Dendritic cell treated with granulocyte-macrophage colony-stimulating factor and Interleukin-4, amounts not matched to agents 40 ng/mL and 50 ng/mL, for 4 days (primary cell): ENCODE data around the gene ERFE.

Source experiments
- H3K27ac Mint-ChIP-seq: one replicate; pipeline ENCODE4 v1.8.0; 2022; ENCODE audit warnings: mild to moderate bottlenecking, mixed read lengths
- H3K27me3 Mint-ChIP-seq: one replicate; pipeline ENCODE4 v1.8.0; 2022; ENCODE audit warnings: mild to moderate bottlenecking, mixed read lengths
- H3K36me3 Mint-ChIP-seq: one replicate; pipeline ENCODE4 v1.8.0; 2022; ENCODE audit warnings: low read depth, mixed read lengths
- H3K4me1 Mint-ChIP-seq: one replicate; pipeline ENCODE4 v1.8.0; 2022; ENCODE audit warnings: low read depth, mixed read lengths
- H3K4me3 Mint-ChIP-seq: one replicate; pipeline ENCODE4 v1.8.0; 2022; ENCODE audit warnings: mild to moderate bottlenecking, moderate library complexity, mixed read lengths
- H3K9me3 Mint-ChIP-seq: one replicate; pipeline ENCODE4 v1.8.0; 2022; ENCODE audit warnings: mixed read lengths
- intact Hi-C: fragments of 100-400 bp; cut with micrococcal nuclease; formaldehyde crosslinking; loops from one replicate; pipeline ENCODE4 v1.15.0; 2022

The ERFE gene

GRCh38 chr2:238122287-238123217 lies 36.2 kb upstream of the ERFE start:
- Mint-ChIP-seq H3K27me3 (peaks cover 28% of the 10 kb centered on the region), H3K4me1 (no peaks in the 10 kb centered on the region)
- intact Hi-C loops: no loop called here

GRCh38 chr2:238123218-238123971 lies 35.4 kb upstream of the ERFE start:
- Mint-ChIP-seq H3K9me3 (no peaks in the 10 kb centered on the region), H3K36me3 (peaks cover 8% of the 10 kb centered on the region), H3K27me3 (peaks cover 19% of the 10 kb centered on the region), H3K4me3 (no peak overlapping the region), H3K4me1 (no peaks in the 10 kb centered on the region), H3K27ac (no peak overlapping the region)
- intact Hi-C loops: no loop called here

More at GRCh38 chr2:238122287-238123217, 36.2 kb upstream of the ERFE start:
- H3K27ac Mint-ChIP-seq: no peak overlapping the region
- peaks cover 8% of the 10 kb centered on the region for H3K36me3 Mint-ChIP-seq
- H3K9me3 Mint-ChIP-seq: no peaks in the 10 kb centered on the region
- no peak overlapping the region for H3K4me3 Mint-ChIP-seq

GRCh38 chr2:238123991-238124470 lies 34.7 kb upstream of the ERFE start:
- Mint-ChIP-seq H3K9me3 (no peaks in the 10 kb centered on the region), H3K4me1 (no peaks in the 10 kb centered on the region), H3K27me3 (peaks cover 13% of the 10 kb centered on the region), H3K4me3 (no peak overlapping the region), H3K36me3 (peaks cover 6% of the 10 kb centered on the region), H3K27ac (no peak overlapping the region)
- intact Hi-C loops: no loop called here

- no peaks in the 10 kb centered on the region for H3K4me1 Mint-ChIP-seq
- H3K36me3 Mint-ChIP-seq: peaks cover under 1% of the 10 kb centered on the region
- intact Hi-C loops: no loop called here
- H3K27ac Mint-ChIP-seq: no peak overlapping the region
- peaks cover 9% of the 10 kb centered on the region for H3K27me3 Mint-ChIP-seq
- H3K9me3 Mint-ChIP-seq: no peaks in the 10 kb centered on the region
- no peak overlapping the region for H3K4me3 Mint-ChIP-seq
Observed at GRCh38 chr2:238124488-238125126, 34.2 kb upstream of the ERFE start.

GRCh38 chr2:238125127-238125885 lies 33.5 kb upstream of the ERFE start:
- H3K27me3 Mint-ChIP-seq: peaks cover 3% of the 10 kb centered on the region
- intact Hi-C loops: no loop called here
- no peaks in the 10 kb centered on the region for H3K4me1 Mint-ChIP-seq
- H3K27ac Mint-ChIP-seq: no peak overlapping the region
- H3K4me3 Mint-ChIP-seq: no peak overlapping the region
- no peaks in the 10 kb centered on the region for H3K36me3 Mint-ChIP-seq
- no peaks in the 10 kb centered on the region for H3K9me3 Mint-ChIP-seq

GRCh38 chr2:238126338-238126737 lies 32.4 kb upstream of the ERFE start:
- H3K27ac Mint-ChIP-seq: no peak overlapping the region
- intact Hi-C loops: no loop called here
- no peak overlapping the region for H3K4me3 Mint-ChIP-seq
- peaks cover 3% of the 10 kb centered on the region for H3K36me3 Mint-ChIP-seq
- H3K4me1 Mint-ChIP-seq: no peaks in the 10 kb centered on the region
- no peaks in the 10 kb centered on the region for H3K27me3 Mint-ChIP-seq
- no peaks in the 10 kb centered on the region for H3K9me3 Mint-ChIP-seq

- intact Hi-C loops: no loop called here
- Mint-ChIP-seq H3K36me3 (peaks cover 6% of the 10 kb centered on the region), H3K27ac (no peak overlapping the region), H3K27me3 (no peaks in the 10 kb centered on the region), H3K4me1 (no peaks in the 10 kb centered on the region), H3K9me3 (no peaks in the 10 kb centered on the region), H3K4me3 (no peak overlapping the region)
Observed at GRCh38 chr2:238126775-238127164, 32.0 kb upstream of the ERFE start.

GRCh38 chr2:238127165-238128060 lies 31.4 kb upstream of the ERFE start:
- Mint-ChIP-seq H3K27ac (no peak overlapping the region), H3K27me3 (no peaks in the 10 kb centered on the region), H3K9me3 (no peaks in the 10 kb centered on the region), H3K4me3 (no peak overlapping the region), H3K36me3 (peaks cover 13% of the 10 kb centered on the region), H3K4me1 (no peaks in the 10 kb centered on the region)
- intact Hi-C loops: no loop called here

- no peak overlapping the region for H3K4me3 Mint-ChIP-seq
- H3K27me3 Mint-ChIP-seq: no peaks in the 10 kb centered on the region
- intact Hi-C loops: no loop called here
- H3K4me1 Mint-ChIP-seq: peaks cover under 1% of the 10 kb centered on the region
- no peak overlapping the region for H3K27ac Mint-ChIP-seq
- no peaks in the 10 kb centered on the region for H3K9me3 Mint-ChIP-seq
- H3K36me3 Mint-ChIP-seq: peaks cover 15% of the 10 kb centered on the region
Observed at GRCh38 chr2:238128061-238128440, 30.7 kb upstream of the ERFE start.

- H3K27ac Mint-ChIP-seq: no peak overlapping the region
- H3K4me3 Mint-ChIP-seq: no peak overlapping the region
- H3K36me3 Mint-ChIP-seq: peaks cover 15% of the 10 kb centered on the region
- no peaks in the 10 kb centered on the region for H3K27me3 Mint-ChIP-seq
- peaks cover 6% of the 10 kb centered on the region for H3K4me1 Mint-ChIP-seq
- H3K9me3 Mint-ChIP-seq: no peaks in the 10 kb centered on the region
- intact Hi-C loops: no loop called here
Observed at GRCh38 chr2:238128534-238129001, 30.2 kb upstream of the ERFE start.

GRCh38 chr2:238129166-238130010 lies 29.4 kb upstream of the ERFE start:
- no peaks in the 10 kb centered on the region for H3K9me3 Mint-ChIP-seq
- intact Hi-C loops: no loop called here
- no peak overlapping the region for H3K27ac Mint-ChIP-seq
- H3K4me3 Mint-ChIP-seq: no peak overlapping the region
- H3K4me1 Mint-ChIP-seq: peaks cover 8% of the 10 kb centered on the region
- H3K36me3 Mint-ChIP-seq: peaks cover 15% of the 10 kb centered on the region
- H3K27me3 Mint-ChIP-seq: no peaks in the 10 kb centered on the region

GRCh38 chr2:238130111-238130695 lies 28.6 kb upstream of the ERFE start:
- no peak overlapping the region for H3K4me3 Mint-ChIP-seq
- H3K27ac Mint-ChIP-seq: no peak overlapping the region
- no peaks in the 10 kb centered on the region for H3K9me3 Mint-ChIP-seq
- peaks cover 8% of the 10 kb centered on the region for H3K4me1 Mint-ChIP-seq
- H3K27me3 Mint-ChIP-seq: no peaks in the 10 kb centered on the region
- H3K36me3 Mint-ChIP-seq: peaks cover 15% of the 10 kb centered on the region
- intact Hi-C loops: no loop called here
